Dedifferentiated amniotic fluid mesenchymal stem cell (primary cell): Measurements from ENCODE around the gene WSCD1.

Experiments used
- DNase-seq: peaks from one replicate; pipeline ENCODE4 v3.0.0-alpha.2; 2016; ENCODE audit errors: extremely low spot score

Gene WSCD1

GRCh38 chr17:6108382-6108781, 38.2 kb downstream of the WSCD1 start:
- DNase-seq: no peak

DNA sequence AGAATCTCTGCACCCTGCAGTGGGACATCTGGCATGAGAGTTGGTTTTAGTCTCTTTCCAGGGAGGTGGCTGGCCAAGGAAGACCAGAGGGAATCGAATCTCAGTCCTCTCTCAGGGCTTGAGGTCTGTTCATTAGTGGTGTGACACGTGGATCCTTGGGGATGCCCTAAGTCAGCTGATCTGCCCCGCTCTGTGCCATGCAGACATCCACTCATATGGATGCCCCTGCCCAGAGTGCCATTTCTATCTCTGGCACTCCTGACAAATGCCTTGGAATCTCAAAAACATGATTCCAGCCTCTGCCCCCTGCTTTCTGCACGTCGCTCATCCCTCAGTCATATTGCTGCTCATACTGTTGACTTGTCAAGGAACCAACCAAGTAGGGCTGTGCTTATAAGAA, 38.8 kb downstream of the WSCD1 start:
- no peak for DNase-seq

DNA sequence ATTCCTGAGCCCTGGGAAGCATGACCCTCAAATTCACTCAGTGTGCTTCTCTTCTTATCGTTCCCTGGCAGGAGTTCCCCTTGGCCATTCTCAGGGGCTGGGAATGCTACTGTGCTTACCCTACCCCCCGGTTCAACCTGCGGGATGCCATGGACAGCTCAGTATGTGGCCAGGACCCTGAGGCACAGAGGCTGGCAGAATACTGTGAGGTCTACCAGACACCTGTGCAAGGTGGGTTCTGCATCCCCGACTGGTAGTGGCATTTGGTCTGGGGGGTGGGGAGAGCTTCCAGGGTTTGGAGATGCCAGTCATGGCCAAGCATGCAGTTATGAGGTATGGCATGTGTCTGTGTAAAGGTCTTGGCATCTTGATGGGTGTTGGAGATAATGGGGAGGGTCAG, 39.4 kb downstream of the WSCD1 start:
- no peak for DNase-seq

DNA sequence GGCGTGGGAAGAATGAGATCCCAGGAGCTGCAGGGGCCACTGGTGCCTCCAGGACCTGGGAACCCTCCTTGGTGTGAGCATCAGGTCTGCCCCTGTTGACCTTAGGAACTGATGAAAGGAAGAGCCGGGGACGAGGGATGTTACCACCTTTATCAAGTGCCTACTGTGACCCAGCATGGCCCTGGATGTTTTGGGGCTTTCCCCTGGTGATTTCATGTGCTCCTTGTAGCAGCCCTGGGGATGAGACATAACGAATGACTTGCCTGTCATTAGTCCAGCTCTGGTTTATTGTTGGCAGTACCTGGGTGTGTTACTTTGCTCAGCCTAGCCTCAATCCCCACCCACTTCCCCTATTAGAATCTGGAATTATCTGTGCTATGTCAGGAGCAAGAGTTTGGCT, 39.9 kb downstream of the WSCD1 start:
- no peak for DNase-seq

DNA sequence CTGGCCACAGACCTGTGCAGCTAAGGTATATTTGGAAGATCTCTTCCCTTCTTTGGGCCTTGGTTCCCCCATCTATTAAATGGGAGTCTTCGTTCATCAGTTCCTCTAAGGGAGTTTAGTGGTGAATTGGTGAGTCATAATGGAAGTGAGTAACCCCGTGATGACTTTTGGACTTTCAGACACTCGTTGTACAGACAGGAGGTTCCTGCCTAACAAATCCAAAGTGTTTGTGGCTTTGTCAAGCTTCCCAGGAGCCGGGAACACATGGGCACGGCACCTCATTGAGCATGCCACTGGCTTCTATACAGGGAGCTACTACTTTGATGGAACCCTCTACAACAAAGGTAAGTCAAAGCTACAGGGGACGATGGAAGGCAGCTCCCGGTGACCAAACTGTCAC, 40.4 kb downstream of the WSCD1 start:
- DNase-seq: no peak

DNA sequence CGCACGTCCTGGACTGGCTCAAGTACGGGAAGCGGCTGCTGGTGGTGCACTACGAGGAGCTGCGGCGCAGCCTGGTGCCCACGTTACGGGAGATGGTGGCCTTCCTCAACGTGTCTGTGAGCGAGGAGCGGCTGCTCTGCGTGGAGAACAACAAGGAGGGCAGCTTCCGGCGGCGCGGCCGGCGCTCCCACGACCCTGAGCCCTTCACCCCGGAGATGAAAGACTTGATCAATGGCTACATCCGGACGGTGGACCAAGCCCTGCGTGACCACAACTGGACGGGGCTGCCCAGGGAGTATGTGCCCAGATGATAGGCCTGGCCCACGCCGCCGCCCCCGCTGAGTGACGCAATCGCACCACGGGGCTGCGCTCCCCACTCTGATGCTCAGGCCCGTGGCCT, 50.2 kb downstream of the WSCD1 start:
- no peak for DNase-seq

GRCh38 chr17:6124856-6125255, 54.7 kb downstream of the WSCD1 start:
- DNase-seq: no peak

DNA sequence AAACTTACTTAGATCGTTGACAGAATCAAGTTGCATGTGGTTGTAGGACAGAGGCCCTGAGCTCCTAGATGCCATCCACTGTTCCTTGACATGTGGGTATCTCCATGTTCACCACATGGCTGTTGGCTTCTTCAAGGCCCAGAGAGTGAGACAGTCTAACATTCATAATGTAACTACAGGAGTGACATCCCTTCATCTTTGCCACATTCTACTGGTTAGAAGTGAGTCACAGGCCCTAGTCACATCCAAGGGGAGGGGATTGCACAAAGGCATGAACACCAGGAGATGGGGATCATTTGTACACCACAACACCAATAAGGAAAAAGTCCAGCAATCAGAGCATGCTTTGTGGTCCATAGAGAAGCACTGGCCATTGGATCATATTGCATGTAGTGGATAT, 56.6 kb downstream of the WSCD1 start:
- no peak for DNase-seq

- DNase-seq: no peak
Measured at GRCh38 chr17:6134721-6135120, 64.5 kb downstream of the WSCD1 start.

DNA sequence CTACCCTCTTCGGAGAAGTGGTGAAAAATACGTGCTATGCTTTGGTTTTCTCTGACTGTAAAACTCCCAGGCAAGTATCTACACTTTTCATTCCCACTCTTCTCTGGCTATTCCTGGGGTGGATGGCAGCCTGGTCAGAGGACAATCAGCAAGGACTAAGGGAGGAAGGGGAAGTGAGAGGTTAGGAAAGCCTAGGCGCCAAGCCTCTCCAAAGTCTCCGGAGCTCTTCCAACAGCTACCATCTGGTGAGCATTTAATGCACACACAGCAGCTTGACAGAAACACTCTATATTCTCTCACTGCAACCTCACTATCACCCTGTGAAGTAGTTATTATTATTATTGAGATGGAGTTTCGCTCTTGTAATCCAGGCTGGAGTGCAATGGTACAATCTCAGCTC, 65.1 kb downstream of the WSCD1 start:
- DNase-seq: no peak

- no peak for DNase-seq
Measured at GRCh38 chr17:6135996-6136395, 65.8 kb downstream of the WSCD1 start.

DNA sequence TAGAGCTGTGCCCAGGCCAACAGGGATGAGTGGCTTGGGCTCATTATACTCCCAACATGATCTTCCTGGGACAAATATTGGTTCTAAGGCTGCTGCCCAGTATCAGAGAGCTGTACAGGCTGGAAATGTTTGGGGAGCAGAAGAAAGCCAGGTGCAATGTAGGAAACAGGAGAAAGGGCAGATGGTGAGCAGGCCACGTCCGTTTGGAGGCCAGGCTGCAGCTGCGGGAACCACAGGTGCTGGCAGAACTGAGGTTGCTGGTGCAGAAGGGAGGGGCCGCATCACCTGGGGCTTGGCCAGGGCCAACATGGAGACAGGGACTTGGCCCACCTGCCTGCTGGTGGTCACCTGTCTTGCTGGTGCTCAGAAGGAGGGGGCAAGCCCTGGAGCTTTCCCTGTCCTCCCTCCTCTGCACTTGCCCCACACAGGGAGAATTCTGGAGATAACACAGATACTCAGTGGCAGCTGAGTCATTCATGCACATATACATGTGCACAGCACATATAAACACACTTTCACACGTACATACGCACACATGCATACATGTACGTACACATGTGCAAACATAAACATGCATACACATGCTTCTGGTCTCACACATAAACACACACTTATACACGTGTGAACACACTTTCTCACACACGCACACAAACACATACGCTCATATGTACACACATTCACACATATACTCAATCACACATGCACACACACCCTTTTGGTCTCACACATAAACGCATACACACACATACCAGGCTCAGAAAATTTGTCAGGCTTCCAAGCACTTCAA, 67.7 kb downstream of the WSCD1 start:
- DNase-seq: no peak

DNA sequence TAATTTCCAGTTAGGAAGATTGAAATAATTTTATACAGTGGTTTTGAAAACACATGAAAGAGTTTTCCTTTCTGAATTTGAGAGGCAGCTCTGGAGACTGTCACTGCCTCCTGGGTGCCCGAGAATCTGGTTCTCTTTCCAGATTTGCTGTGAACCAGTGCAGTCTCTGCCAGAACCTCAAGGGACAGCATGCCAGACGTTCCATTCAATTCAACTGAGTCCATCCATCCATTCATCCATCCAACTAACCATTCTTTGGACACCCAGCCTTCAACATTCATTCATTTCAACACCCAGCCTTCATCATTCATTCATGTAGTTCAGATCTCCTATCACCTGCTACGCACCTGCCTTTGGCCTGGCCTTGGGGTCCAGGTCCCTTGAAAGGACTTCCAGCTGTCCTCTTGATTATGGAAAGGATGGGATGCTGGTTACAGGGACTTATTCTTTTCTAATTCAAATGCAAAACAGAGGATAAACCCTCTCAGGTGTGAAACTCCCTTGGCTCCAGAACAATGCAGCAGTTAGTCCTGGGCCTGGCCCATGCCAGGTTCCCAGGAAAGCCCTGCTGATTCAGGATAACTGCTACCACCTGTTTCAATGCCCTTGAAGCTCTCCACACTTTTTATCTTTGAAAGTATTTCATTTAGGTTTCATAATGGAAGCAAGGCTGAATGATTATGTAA, 68.7 kb downstream of the WSCD1 start:
- DNase-seq: no peak

- no peak for DNase-seq
Measured at GRCh38 chr17:6139447-6139832, 69.3 kb downstream of the WSCD1 start.

GRCh38 chr17:6140188-6140587, 70.0 kb downstream of the WSCD1 start:
- no peak for DNase-seq

GRCh38 chr17:6140728-6141330, 70.7 kb downstream of the WSCD1 start:
- DNase-seq: no peak

- no peak for DNase-seq
Measured at GRCh38 chr17:6142701-6143100, 72.5 kb downstream of the WSCD1 start.

- no peak for DNase-seq
Measured at GRCh38 chr17:6145946-6146345, 75.8 kb downstream of the WSCD1 start.

GRCh38 chr17:6147042-6147441, 76.9 kb downstream of the WSCD1 start:
- no peak for DNase-seq

DNA sequence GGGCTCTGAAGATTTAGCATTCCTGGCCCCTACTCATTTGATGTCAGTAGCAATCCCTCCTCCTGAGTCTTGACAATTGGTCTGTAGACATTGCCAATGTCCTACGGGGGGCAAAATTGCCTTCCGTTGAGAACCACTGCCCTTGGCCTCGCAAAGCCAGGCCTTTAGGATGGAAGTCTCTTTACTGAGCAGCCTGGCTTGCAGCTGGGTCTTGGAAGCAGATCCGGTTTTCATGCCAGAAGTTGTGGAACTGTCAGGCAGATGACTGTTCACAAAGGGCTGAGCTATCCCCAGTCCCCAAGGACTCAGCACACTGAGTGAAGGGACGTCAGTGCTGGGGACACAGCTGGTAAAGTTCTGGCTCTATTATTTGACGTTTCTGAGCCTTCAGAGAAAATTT, 83.2 kb downstream of the WSCD1 start:
- DNase-seq: no peak

GRCh38 chr17:6157716-6158115, 87.5 kb downstream of the WSCD1 start:
- no peak for DNase-seq

- DNase-seq: no peak
Measured at GRCh38 chr17:6159541-6160231, 89.5 kb downstream of the WSCD1 start.

GRCh38 chr17:6160232-6160555, 90.0 kb downstream of the WSCD1 start:
- DNase-seq: no peak
